Gastroesophageal sphincter (tissue), 4 donors: ENCODE data around the gene PDE10A. TPM values are rescaled to one million over a fixed set of nuclear protein-coding genes. Genes with fewer than 3 reads are reported as not detected.
A peak's percentile ranks its signal among the peaks of the same experiment; 100 is the strongest.

Experiments
- ATAC-seq: fragments of 150-250 bp; one replicate; pipeline ENCODE4 v1.9.1; 2016; ENCODE audit warnings: mild to moderate bottlenecking, moderate library complexity
- H3K27ac ChIP-seq, 4 donors: fragments of 200-600 bp; sonication (generic) in 3 of 4; 1 replicate in 3 of 4; 2 replicates in 1 of 4; pipeline ENCODE4 v1.5.1; 2016 to 2019
- H3K27me3 ChIP-seq: fragments of 200-600 bp; sonication (generic); one replicate; pipeline ENCODE4 v1.5.1; 2019
- H3K36me3 ChIP-seq, 2 donors: fragments of 200-600 bp; sonication (generic); one replicate each; pipeline ENCODE4 v1.5.1; 2019; ENCODE audit warnings: control low read depth in 1 of 2
- H3K4me1 ChIP-seq, 3 donors: fragments of 200-600 bp; sonication (generic); 1 replicate in 2 of 3; 2 replicates in 1 of 3; pipeline ENCODE4 v1.5.1; 2016 to 2019; ENCODE audit warnings: control low read depth in 2 of 3
- H3K4me3 ChIP-seq, 2 donors: fragments of 200-600 bp; sonication (generic); one replicate each; pipeline ENCODE4 v1.5.1; 2019; ENCODE audit warnings: mild to moderate bottlenecking in 1 of 2, moderate library complexity in 1 of 2
- H3K9me3 ChIP-seq, 3 donors: fragments of 200-600 bp; sonication (generic); one replicate each; pipeline ENCODE4 v1.5.1; 2017 to 2019; ENCODE audit warnings: control low read depth in 2 of 3
- CTCF ChIP-seq, 4 experiments: fragments of 200-600 bp in 2 of 4; fragments of 450-650 bp in 2 of 4; sonication (generic) in 1 of 4; IDR thresholded peaks; one replicate each; pipeline ENCODE4 v1.5.1; 2017 to 2019; ENCODE audit warnings: antibody characterized with exemption in 4 of 4, mild to moderate bottlenecking in 2 of 4, moderate library complexity in 2 of 4
- EP300 ChIP-seq: sonication (generic); formaldehyde crosslinking; IDR thresholded peaks from one replicate; pipeline ENCODE4 v1.6.1; 2017; ENCODE audit warnings: antibody characterized with exemption, mild to moderate bottlenecking
- POLR2A ChIP-seq, 2 donors: fragments of 450-650 bp; IDR thresholded peaks; one replicate each; pipeline ENCODE4 v1.6.1; 2017; ENCODE audit warnings: antibody characterized with exemption in 2 of 2, mild to moderate bottlenecking in 2 of 2, moderate library complexity in 1 of 2
- POLR2AphosphoS5 ChIP-seq: sonication (generic); formaldehyde crosslinking; IDR thresholded peaks from one replicate; pipeline ENCODE4 v1.6.1; 2017; ENCODE audit warnings: antibody characterized with exemption
- WGBS, 2 donors: methylation state at CpG; one replicate each; pipeline ENCODE4 v1.1.5; 2018; ENCODE audit warnings: low coverage in 1 of 2; 5-methylcytosine and 5-hydroxymethylcytosine counted together
- total RNA-seq, 4 donors: library from RNA; depleted of rRNA; stranded (reverse); fragments of >200 nt; gene quantifications; one replicate each; pipeline ENCODE4 v1.1.0, GENCODE V29; 2016

Gene PDE10A
- total RNA-seq = 10 to 100 TPM in 1 of 4 donors, 1 to 10 TPM in 3; 2.5 to 12.1 (median 4.0) TPM

GRCh38 chr6:165662749-165663376 is at the start of gene PDE10A:
Gene PDE10A (minus strand): TSS chr6:165663241. CDS start chr6:165662811, 430 bp downstream.
- Histone ChIP-seq H3K4me3 (peak within 1 kb of the TSS; percentile 45 to 60), H3K27me3 (peaks cover 92% of the 10 kb centered on the region), H3K9me3 (no peaks in the 10 kb centered on the region), H3K36me3 (no peaks in the 10 kb centered on the region), H3K4me1 (peaks cover 0 to 50% (median 25%) of the 10 kb centered on the region in 3 donors), H3K27ac (peak within 1 kb of the TSS in 3 of 4 donors; percentile 54 to 78 (median 56))
- no CpG with 5 or more reads among the region's 80 CpGs for WGBS, 2 donors
- ATAC-seq = peak; percentile 75
- TF ChIP-seq POLR2AphosphoS5 (no peak), EP300 (no peak), POLR2A (IDR thresholded peaks at IDR 0.05) (peak in 1 of 2 donors; percentile 4), CTCF (IDR thresholded peaks at IDR 0.05) (peak in 1 of 4 experiments; percentile 9)

DNA sequence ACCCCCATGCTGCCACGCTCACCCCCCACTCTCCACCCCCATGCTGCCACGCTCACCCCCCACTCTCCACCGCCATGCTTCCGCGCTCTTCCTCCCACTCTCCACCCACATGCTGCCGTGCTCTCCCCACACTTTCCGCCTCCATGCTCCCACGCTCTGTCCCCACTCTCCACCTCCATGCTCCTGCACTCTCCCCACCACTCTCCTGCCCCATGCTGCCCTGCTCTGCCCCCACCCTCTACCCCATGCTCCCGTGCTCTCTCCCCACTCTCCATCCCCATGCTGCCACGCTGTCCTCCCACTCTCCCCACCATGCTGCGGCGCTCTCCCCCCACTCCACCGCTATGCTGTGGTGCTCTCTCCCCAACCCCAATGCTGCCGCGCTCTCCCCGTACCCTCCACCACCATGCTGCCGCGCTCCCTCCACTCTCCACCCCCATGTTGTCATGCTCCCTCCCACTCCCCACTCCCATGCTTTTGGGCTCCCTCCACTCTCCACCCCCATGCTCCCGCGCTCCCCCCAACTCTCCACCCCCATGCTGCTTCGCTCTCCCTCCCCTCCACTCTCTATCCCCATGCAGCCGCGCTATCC is 46.0 kb upstream of the PDE10A start:
- WGBS, 2 donors = 82 to 92% methylated on average over 9 to 22 of the region's 23 CpGs
- no peak for TF ChIP-seq POLR2A (IDR thresholded peaks at IDR 0.05)
- no peak for TF ChIP-seq POLR2AphosphoS5
- TF ChIP-seq CTCF (IDR thresholded peaks at IDR 0.05) = no peak
- TF ChIP-seq EP300 = no peak
- H3K27me3 ChIP-seq = peaks cover 6% of the 10 kb centered on the region
- no peaks in the 10 kb centered on the region for H3K9me3 ChIP-seq
- H3K4me3 ChIP-seq = no peak overlapping the region
- ATAC-seq = no peak
- no peak overlapping the region for H3K27ac ChIP-seq
- no peaks in the 10 kb centered on the region for H3K36me3 ChIP-seq
- peaks cover 0 to 3% (median 0%) of the 10 kb centered on the region in 3 donors for H3K4me1 ChIP-seq

DNA sequence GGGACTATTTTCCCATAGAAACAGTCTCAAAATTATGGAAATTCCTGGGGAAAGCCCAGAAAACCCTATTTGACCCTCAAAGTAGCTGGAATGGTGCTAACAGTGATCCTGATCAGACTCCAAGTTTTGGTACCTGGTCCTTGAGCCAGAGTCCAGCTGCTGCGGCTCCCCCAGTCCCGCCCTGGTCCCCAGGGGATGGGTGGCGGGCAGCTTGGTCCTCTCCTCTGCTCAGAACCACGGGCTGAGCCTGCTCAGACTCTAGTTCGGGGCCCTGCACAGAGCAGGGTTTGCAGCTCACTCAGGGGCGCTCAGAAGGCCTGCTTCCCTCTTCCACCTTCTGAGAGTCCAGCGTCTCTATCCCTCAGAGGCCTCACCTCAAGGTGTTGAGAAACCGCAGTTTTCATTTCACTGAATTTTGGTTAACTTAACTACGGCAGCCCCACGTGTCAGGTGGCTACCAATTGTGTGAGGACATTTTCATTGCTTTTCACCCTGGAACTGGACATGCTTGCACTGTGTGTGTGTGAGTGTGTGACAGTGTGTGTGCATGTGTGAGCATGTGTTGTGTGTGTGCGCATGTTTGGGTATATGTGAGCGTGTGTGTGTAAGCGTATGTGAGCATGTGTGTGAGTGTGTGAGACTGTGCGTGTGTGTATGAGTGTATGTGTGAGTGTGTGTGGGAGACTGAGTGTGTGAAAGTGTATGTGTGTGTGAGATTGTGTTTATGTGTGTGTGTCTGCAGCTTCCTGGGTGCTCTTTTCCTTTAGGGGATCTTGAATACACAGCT is 44.2 kb upstream of the PDE10A start:
- Histone ChIP-seq H3K9me3 (no peaks in the 10 kb centered on the region), H3K27ac (no peak overlapping the region), H3K36me3 (no peaks in the 10 kb centered on the region), H3K4me3 (no peak overlapping the region), H3K27me3 (peaks cover 6% of the 10 kb centered on the region), H3K4me1 (peaks cover 0 to 7% (median 0%) of the 10 kb centered on the region in 3 donors)
- TF ChIP-seq POLR2AphosphoS5 (no peak), CTCF (IDR thresholded peaks at IDR 0.05) (no peak), POLR2A (IDR thresholded peaks at IDR 0.05) (no peak), EP300 (no peak)
- no peak for ATAC-seq
- 92 to 95% methylated on average over 6 of the region's 14 CpGs for WGBS, 2 donors

GRCh38 chr6:165705941-165706340 is 42.9 kb upstream of the PDE10A start:
- TF ChIP-seq CTCF (IDR thresholded peaks at IDR 0.05) = no peak
- TF ChIP-seq POLR2A (IDR thresholded peaks at IDR 0.05) = no peak
- no peak for TF ChIP-seq POLR2AphosphoS5
- TF ChIP-seq EP300 = no peak
- 91 to 100% methylated on average over 3 to 5 of the region's 5 CpGs for WGBS, 2 donors
- Histone ChIP-seq H3K36me3 (no peaks in the 10 kb centered on the region), H3K4me1 (peaks cover 0 to 10% (median 0%) of the 10 kb centered on the region in 3 donors), H3K4me3 (no peak overlapping the region), H3K27me3 (peaks cover 1% of the 10 kb centered on the region), H3K27ac (no peak overlapping the region), H3K9me3 (no peaks in the 10 kb centered on the region)
- no peak for ATAC-seq
